Regular cardiac myocyte (primary cell): ENCODE data around the gene TTC36. TPM values are rescaled to one million over a fixed set of nuclear protein-coding genes. Genes with fewer than 3 reads are reported as not detected.

Source experiments
- total RNA-seq: library from RNA; depleted of rRNA; stranded (reverse); fragments of >200 nt; gene quantifications from 2 replicates; pipeline ENCODE4 v1.2.3, GENCODE V29; 2014

Gene TTC36, protein sequence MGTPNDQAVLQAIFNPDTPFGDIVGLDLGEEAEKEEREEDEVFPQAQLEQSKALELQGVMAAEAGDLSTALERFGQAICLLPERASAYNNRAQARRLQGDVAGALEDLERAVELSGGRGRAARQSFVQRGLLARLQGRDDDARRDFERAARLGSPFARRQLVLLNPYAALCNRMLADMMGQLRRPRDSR
- total RNA-seq, result 0.58 and 1.7 TPM in 2 replicates

GRCh38 chr11:118527109-118527508 lies at the start of gene TTC36:
TTC36 (plus strand) TSS chr11:118527474; CDS start chr11:118527495, 21 bp downstream.

DNA sequence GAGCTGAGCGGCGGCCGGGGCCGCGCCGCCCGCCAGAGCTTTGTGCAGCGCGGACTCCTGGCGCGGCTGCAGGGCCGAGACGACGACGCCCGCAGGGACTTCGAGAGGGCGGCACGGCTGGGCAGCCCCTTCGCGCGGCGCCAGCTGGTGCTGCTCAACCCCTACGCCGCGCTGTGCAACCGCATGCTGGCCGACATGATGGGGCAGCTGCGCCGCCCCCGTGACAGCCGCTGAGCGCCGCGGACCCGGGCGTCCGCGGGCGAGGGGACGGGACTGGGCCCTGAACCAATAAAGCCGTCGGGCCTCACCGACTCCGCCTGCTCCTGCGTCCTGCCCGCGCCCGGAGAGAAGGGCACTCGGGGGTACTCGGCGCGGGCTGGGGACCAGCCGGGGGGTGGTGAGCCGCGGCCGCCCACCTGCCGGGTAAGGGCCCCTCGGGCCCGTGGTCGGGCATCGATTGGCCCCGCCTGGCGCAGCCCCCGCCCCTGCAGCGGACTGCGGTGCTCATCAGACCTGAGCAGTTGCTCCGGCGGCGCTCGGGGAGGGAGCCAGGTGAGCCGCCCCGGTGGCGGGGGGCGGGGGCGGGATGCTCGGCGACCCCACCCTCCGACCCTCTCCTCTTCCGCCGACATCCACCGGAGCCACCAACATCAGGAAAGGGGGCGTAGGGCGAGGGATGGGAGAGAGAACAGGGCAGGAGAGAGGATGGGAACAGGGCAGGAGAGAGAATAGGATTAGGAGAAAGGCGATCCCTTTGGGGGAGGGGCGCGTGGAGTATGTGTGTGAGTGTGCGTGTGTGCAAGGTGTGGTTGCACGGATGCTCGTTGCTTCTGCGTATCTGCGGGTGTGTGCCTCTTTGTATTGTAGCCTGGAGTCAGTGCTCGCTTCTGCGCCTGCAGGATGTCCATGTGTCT lies 3.7 kb downstream of the TTC36 start, which contains the start of gene TMEM25:
TMEM25 (plus strand) TSS at position 510 of the 914 bp plus-strand sequence. CDS start 610 bp downstream, outside the sequence.

GRCh38 chr11:118572061-118572980 lies 45.0 kb downstream of the TTC36 start, which contains the start of gene ARCN1:
ARCN1 (plus strand) TSS chr11:118572409; CDS start chr11:118572548, 139 bp downstream.

Other genes with a start within 250 kb of the TTC36 start
- gene CD3E, start 222.7 kb upstream of the TTC36 start, total RNA-seq, result not detected in 2 replicates
- not detected in 2 replicates for gene CD3D, start 184.8 kb upstream of the TTC36 start, total RNA-seq
- gene CD3G, start 183.1 kb upstream of the TTC36 start, total RNA-seq, result not detected in 2 replicates
- 33.3 and 36.0 TPM in 2 replicates for gene UBE4A, start 167.9 kb upstream of the TTC36 start, total RNA-seq
- 54.4 and 62.5 TPM in 2 replicates for gene ATP5MG, start 125.9 kb upstream of the TTC36 start, total RNA-seq
- 12.8 and 20.9 TPM in 2 replicates for gene KMT2A, start 91.0 kb upstream of the TTC36 start, total RNA-seq
- 10.9 and 15.5 TPM in 2 replicates for gene TMEM25, start 3.7 kb downstream of the TTC36 start, total RNA-seq
- gene IFT46, start 38.5 kb downstream of the TTC36 start, total RNA-seq, result 21.7 and 27.0 TPM in 2 replicates
- gene ARCN1, start 44.9 kb downstream of the TTC36 start, total RNA-seq, result 159 and 212 TPM in 2 replicates
- gene PHLDB1, start 80.1 kb downstream of the TTC36 start, total RNA-seq, result 62.0 and 99.7 TPM in 2 replicates
- not detected in 2 replicates for gene TREH, start 152.2 kb downstream of the TTC36 start, total RNA-seq